ENCODE measurements around the gene SSC5D. TPM values are rescaled to one million over a fixed set of nuclear protein-coding genes. Genes with fewer than 3 reads are reported as not detected.

Gene SSC5D
- total RNA-seq, 1 donor from 2014 or later, result 0.33 TPM

DNA sequence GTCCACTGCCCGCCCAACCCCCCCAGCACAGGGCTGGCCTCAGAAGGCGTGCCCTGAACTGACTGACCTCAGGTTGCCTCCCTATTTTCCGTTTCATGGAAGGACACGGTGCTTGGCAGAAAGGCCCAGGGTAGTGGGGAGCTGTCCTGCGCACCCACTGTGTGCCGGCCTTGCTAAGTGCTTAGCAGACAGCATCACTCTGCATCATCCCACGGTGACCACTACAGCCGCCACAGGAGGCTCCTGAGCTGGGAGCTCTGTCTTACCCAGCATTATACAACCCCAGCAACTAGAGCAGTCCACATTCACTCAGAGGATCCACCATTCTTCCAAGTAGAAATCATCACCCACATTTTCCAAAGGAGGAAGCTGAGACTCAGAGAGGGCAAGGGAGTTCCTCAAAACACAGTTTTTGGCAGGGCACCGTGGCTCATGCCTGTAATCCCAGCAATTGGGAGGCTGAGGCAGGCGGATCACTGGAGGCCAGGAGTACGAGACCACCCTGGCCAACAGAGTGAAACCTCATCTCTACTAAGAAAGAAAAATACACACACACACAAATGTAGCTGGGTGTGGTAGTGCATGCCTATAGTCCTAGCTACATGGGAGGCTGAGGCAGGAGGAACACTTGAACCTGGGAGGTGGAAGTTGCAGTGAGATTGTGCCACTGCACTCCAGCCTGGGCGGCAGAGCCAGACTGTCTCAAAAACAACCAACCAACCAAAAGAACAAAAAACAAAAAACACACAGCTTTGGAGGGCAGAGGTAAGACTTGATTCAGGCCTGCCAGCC, 47.1 kb downstream of the SSC5D start:
- H3K36me3 ChIP-seq (ENCODE audit: control insufficient read depth, insufficient read depth, low read length), result no peaks in the 10 kb centered on the region
- H3K27me3 ChIP-seq (ENCODE audit: control insufficient read depth, insufficient read depth, low read length), result no peaks in the 10 kb centered on the region
- TF ChIP-seq CTCF (IDR thresholded peaks at IDR 0.05; ENCODE audit: insufficient read depth, low read length, poor library complexity, severe bottlenecking), result no peak
- no peak for DNase-seq (ENCODE audit: low read depth)
- H3K4me3 ChIP-seq (ENCODE audit: low read depth, low read length), result no peak overlapping the region

GRCh38 chr19:55535965-55536350, 47.7 kb downstream of the SSC5D start:
- no peaks in the 10 kb centered on the region for H3K36me3 ChIP-seq (ENCODE audit: control insufficient read depth, insufficient read depth, low read length)
- no peak overlapping the region for H3K4me3 ChIP-seq (ENCODE audit: low read depth, low read length)
- peaks cover 3% of the 10 kb centered on the region for H3K27me3 ChIP-seq (ENCODE audit: control insufficient read depth, insufficient read depth, low read length)
- DNase-seq (ENCODE audit: low read depth), result no peak
- TF ChIP-seq CTCF (IDR thresholded peaks at IDR 0.05; ENCODE audit: insufficient read depth, low read length, poor library complexity, severe bottlenecking), result no peak

- TF ChIP-seq CTCF (IDR thresholded peaks at IDR 0.05; ENCODE audit: insufficient read depth, low read length, poor library complexity, severe bottlenecking), result no peak
Measured at GRCh38 chr19:55536366-55536765, 48.1 kb downstream of the SSC5D start.

DNA sequence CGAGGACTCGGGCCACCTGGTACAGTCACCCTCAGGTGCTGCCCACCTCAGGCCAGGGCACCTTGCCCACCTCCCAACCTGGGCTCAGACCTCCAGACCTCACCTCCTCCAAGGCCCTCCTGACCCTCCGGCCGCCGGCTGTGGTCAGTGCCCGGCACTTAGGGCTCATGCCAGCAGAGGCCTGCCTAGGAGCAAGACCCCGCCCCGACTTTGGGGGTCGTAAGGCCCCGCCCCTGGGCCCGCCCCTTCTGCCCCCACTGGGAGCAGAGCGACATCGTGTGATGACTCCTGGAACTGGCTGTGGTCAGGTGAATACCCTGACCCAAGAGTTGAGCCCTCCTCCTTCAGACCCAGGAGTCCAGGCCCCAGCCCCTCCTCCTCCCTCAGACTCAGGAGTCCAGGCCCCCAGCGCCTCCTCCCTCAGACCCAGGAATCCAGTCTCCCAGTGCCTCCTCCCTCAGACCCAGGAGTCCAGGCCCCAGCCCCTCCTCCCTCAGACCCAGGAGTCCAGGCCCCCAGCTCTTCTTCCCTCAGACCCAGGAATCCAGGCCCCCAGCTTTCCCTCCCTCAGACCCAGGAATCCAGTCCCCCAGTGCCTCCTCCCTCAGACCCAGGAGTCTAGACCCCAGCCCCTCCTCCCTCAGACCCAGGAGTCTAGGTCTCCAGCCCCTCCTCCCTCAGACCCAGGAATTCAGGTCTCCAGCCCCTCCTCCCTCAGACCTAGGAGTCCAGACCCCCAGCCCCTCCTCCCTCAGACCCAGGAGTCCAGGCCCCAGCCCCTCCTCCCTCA, 48.9 kb downstream of the SSC5D start, which contains the start of gene SBK2:
Gene SBK2, minus strand, starts transcription at position 183 of the 790 bp plus-strand sequence. CDS start 839 bp downstream, outside the sequence.
- no peak for DNase-seq (ENCODE audit: low read depth)
- H3K4me3 ChIP-seq (ENCODE audit: low read depth, low read length), result no peak within 1 kb of the TSS
- no peaks in the 10 kb centered on the region for H3K36me3 ChIP-seq (ENCODE audit: control insufficient read depth, insufficient read depth, low read length)
- peak; percentile 38 for TF ChIP-seq CTCF (IDR thresholded peaks at IDR 0.05; ENCODE audit: insufficient read depth, low read length, poor library complexity, severe bottlenecking)
- peaks cover 3% of the 10 kb centered on the region for H3K27me3 ChIP-seq (ENCODE audit: control insufficient read depth, insufficient read depth, low read length)

More at GRCh38 chr19:55536366-55536765, 48.1 kb downstream of the SSC5D start:
- peaks cover 3% of the 10 kb centered on the region for H3K27me3 ChIP-seq (ENCODE audit: control insufficient read depth, insufficient read depth, low read length)
- no peak overlapping the region for H3K4me3 ChIP-seq (ENCODE audit: low read depth, low read length)
- no peaks in the 10 kb centered on the region for H3K36me3 ChIP-seq (ENCODE audit: control insufficient read depth, insufficient read depth, low read length)
- DNase-seq (ENCODE audit: low read depth), result no peak

- no peak for TF ChIP-seq CTCF (IDR thresholded peaks at IDR 0.05; ENCODE audit: insufficient read depth, low read length, poor library complexity, severe bottlenecking)
- peaks cover 3% of the 10 kb centered on the region for H3K27me3 ChIP-seq (ENCODE audit: control insufficient read depth, insufficient read depth, low read length)
- no peaks in the 10 kb centered on the region for H3K36me3 ChIP-seq (ENCODE audit: control insufficient read depth, insufficient read depth, low read length)
- DNase-seq (ENCODE audit: low read depth), result no peak
- no peak overlapping the region for H3K4me3 ChIP-seq (ENCODE audit: low read depth, low read length)
Measured at GRCh38 chr19:55537741-55538111, 49.5 kb downstream of the SSC5D start.

All from kidney epithelial cell (primary cell).